Left lung (tissue), 10 donors: ENCODE results near the gene TAS1R2. TPM values are rescaled to one million over a fixed set of nuclear protein-coding genes. Genes with fewer than 3 reads are reported as not detected.
A peak's percentile ranks its signal among the peaks of the same experiment; 100 is the strongest.

Experiments used
- ATAC-seq: fragments of 200-7000 bp; cut with Tn5 transposase; one replicate; pipeline ENCODE4 v1.9.1; 2020; ENCODE audit warnings: moderate library complexity
- DNase-seq, 4 donors: peaks; one replicate each; pipeline ENCODE4 v3.0.0-alpha.2; 2013 to 2020
- H3K27ac ChIP-seq, 2 donors: fragments of 200-600 bp; sonication (generic) in 1 of 2; one replicate each; pipeline versions ENCODE4 v1.5.0 to v1.8.0; 2020 to 2021
- H3K27me3 ChIP-seq, 2 donors: fragments of 200-600 bp; sonication (generic) in 1 of 2; one replicate each; pipeline versions ENCODE4 v1.5.0 to v1.8.0; 2020 to 2021
- H3K36me3 ChIP-seq, 2 donors: fragments of 200-600 bp; sonication (generic) in 1 of 2; one replicate each; pipeline versions ENCODE4 v1.5.0 to v1.8.0; 2020 to 2021
- H3K4me1 ChIP-seq, 2 donors: fragments of 200-600 bp; one replicate each; pipeline ENCODE4 v1.8.0; 2021
- H3K4me3 ChIP-seq, 2 donors: fragments of 200-600 bp; sonication (generic) in 1 of 2; one replicate each; pipeline versions ENCODE4 v1.5.0 to v1.8.0; 2020 to 2021; ENCODE audit warnings: mild to moderate bottlenecking in 1 of 2
- H3K9me3 ChIP-seq, 2 donors: fragments of 200-600 bp; sonication (generic) in 1 of 2; one replicate each; pipeline versions ENCODE4 v1.5.0 to v1.8.0; 2020 to 2021
- CTCF ChIP-seq, 2 donors: fragments of 200-600 bp; sonication (generic) in 1 of 2; IDR thresholded peaks; one replicate each; pipeline versions ENCODE4 v1.5.0 to v1.8.0; 2021; ENCODE audit warnings: antibody characterized with exemption in 2 of 2
- intact Hi-C, 2 donors: fragments of 100-400 bp; cut with DNase I; formaldehyde crosslinking; loops; one replicate each; pipeline versions ENCODE4 v1.11.2 to v1.14.2; 2022
- polyA plus RNA-seq, 6 donors: library from polyadenylated mRNA; unstranded; fragments of 120-200 nt; gene quantifications; one replicate each; pipeline ENCODE4 v1.2.1, GENCODE V29; 2013; ENCODE audit not compliant: insufficient read length in 6 of 6
- total RNA-seq, 2 donors: library from RNA; stranded (reverse); fragmentation: NEBNext Ultra II Directional; extraction: Animal tissue kit (Norgen Biotek cat#: 25700); gene quantifications; one replicate each; pipeline ENCODE4 v1.2.1, GENCODE V29; 2021
- donor health status: DM: no; HTN: yes; CAD: no.
- donor health status: DM: no; HTN: no; CAD: no.

The TAS1R2 gene
- total and polyA plus RNA-seq, 8 donors: not detected

- intact Hi-C loops: no loop called here
- no peak for TF ChIP-seq CTCF (IDR thresholded peaks at IDR 0.05)
- Histone ChIP-seq H3K27ac (no peak overlapping the region), H3K9me3 (no peaks in the 10 kb centered on the region), H3K36me3 (no peaks in the 10 kb centered on the region), H3K4me1 (peaks cover 0 to 2% of the 10 kb centered on the region in 2 donors), H3K27me3 (peaks cover 0 to 17% of the 10 kb centered on the region in 2 donors), H3K4me3 (no peak overlapping the region)
- DNase-seq (no peak), ATAC-seq (no peak)
These were observed 5.7 kb upstream of the TAS1R2 start for GRCh38 chr1:18865176-18865575.

GRCh38 chr1:18861590-18861989 is 2.1 kb upstream of the TAS1R2 start:
- Histone ChIP-seq H3K27me3 (peaks cover 0 to 13% of the 10 kb centered on the region in 2 donors), H3K27ac (no peak overlapping the region), H3K9me3 (no peaks in the 10 kb centered on the region), H3K4me1 (no peaks in the 10 kb centered on the region), H3K36me3 (no peaks in the 10 kb centered on the region), H3K4me3 (no peak overlapping the region)
- DNase-seq (no peak), ATAC-seq (no peak)
- no peak for TF ChIP-seq CTCF (IDR thresholded peaks at IDR 0.05)
- intact Hi-C loops: no loop called here

- H3K36me3 ChIP-seq: no peaks in the 10 kb centered on the region
- ATAC-seq (peak; percentile 60), DNase-seq (no peak)
- TF ChIP-seq CTCF (IDR thresholded peaks at IDR 0.05): no peak
- peaks cover 0 to 13% of the 10 kb centered on the region in 2 donors for H3K27me3 ChIP-seq
- no peak overlapping the region for H3K4me3 ChIP-seq
- H3K27ac ChIP-seq: no peak overlapping the region
- no peaks in the 10 kb centered on the region for H3K9me3 ChIP-seq
- H3K4me1 ChIP-seq: no peaks in the 10 kb centered on the region
- intact Hi-C loops: no loop called here
These were observed 1.6 kb upstream of the TAS1R2 start for GRCh38 chr1:18861082-18861481.

- no peaks in the 10 kb centered on the region for H3K9me3 ChIP-seq
- no peak overlapping the region for H3K27ac ChIP-seq
- H3K4me3 ChIP-seq: no peak overlapping the region
- TF ChIP-seq CTCF (IDR thresholded peaks at IDR 0.05): no peak
- no peaks in the 10 kb centered on the region for H3K36me3 ChIP-seq
- ATAC-seq (no peak), DNase-seq (no peak)
- peaks cover 0 to 11% of the 10 kb centered on the region in 2 donors for H3K27me3 ChIP-seq
- no peaks in the 10 kb centered on the region for H3K4me1 ChIP-seq
- intact Hi-C loops: no loop called here
These were observed 1.3 kb downstream of the TAS1R2 start for GRCh38 chr1:18858070-18858688.

GRCh38 chr1:18856435-18856834 is 3.0 kb downstream of the TAS1R2 start:
- TF ChIP-seq CTCF (IDR thresholded peaks at IDR 0.05): no peak
- H3K9me3 ChIP-seq: no peaks in the 10 kb centered on the region
- H3K4me3 ChIP-seq: no peak overlapping the region
- H3K27me3 ChIP-seq: peaks cover 0 to 23% of the 10 kb centered on the region in 2 donors
- DNase-seq (no peak), ATAC-seq (no peak)
- H3K4me1 ChIP-seq: no peaks in the 10 kb centered on the region
- H3K36me3 ChIP-seq: no peaks in the 10 kb centered on the region
- H3K27ac ChIP-seq: no peak overlapping the region
- intact Hi-C loops: no loop called here
